GM18517 (cell line): ENCODE results near the gene GLUL.
"Not testable (repeated sequence)": the region's sequence is repeated elsewhere in the genome, so short reads cannot be mapped to it uniquely, and the experiment has no call there.

Experiments used
- ATAC-seq: cut with Tn5 transposase; IDR thresholded peaks from one replicate; pipeline ENCODE4 v1.9.1; 2021; ENCODE audit warnings: mild to moderate bottlenecking, moderate library complexity; ENCODE audit not compliant: unreplicated experiment

Gene GLUL

DNA sequence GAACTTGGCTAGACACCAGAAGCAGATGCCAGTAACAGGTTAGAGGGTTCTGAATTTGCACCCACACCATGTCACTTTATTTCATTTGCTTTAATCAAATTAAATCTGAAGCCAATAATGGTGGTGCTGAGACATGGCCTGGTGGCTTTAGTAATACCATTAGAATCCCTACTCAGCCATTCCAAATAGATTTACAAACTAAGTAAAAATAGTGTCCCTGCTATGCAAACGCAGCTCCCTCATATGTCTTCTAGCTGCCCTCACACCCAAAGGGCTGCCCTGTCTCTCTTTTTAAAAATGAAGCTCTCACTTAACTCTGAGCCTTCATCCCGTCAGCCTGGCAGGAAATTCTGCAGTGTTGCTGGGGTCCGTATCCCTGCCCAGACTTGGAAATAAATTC, 21.1 kb downstream of the GLUL start:
- no peak for ATAC-seq

DNA sequence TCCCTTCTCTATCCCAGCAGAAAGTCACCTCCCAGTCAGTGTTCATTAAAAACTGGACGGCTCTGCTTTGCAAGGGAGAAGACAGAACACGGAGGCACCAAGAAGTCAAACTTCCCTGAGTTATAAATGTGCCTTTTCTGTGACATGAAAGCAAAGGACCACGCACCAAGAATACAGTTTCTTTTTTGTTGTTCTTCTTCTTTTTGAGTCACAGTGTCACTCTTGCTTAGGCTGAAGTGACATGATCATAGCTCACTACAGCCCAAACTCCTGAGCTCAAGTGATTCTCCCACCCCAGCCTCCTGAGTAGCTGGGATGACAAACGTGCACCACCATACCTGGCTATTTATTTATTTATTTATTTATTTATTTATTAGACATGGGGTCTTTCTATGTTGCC, 22.7 kb downstream of the GLUL start:
- ATAC-seq = no peak

DNA sequence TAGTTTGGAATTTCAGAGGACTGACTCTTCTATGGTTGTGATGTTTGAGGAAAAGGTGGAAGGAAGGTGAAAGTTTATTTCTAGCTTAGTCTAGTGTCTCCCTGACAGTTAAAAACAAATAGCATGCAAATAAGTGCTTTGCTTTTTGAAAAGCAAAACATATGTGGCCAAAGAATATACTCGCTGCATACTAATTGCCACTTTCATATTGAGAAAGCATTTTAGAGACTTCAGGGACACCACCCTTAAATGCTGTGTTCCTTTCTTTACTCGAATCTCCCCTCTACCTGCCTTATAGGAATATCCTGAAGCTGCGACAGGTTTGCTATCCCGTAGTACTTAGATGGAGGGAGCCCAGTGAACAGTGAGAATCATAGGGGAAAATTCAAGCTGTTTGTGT, 23.2 kb downstream of the GLUL start:
- ATAC-seq = no peak

DNA sequence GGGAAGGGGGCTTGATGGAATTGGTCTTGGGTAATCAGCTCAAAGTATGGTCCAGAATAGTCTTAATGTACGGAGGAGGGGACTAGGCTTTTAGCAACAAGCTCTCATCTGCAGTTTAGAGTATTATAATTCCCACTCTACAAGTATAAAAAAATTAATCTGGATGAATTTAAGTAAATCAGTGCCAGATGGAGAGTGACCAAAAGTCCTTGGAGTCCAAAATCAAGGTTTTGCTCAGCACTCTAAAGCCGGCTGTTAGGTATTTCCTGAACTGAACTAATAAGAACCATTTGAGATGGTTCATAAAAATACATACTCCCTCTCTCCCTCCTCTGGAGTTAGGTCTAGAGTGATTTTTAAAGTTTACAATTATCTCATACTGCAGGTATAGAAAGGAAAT, 23.7 kb downstream of the GLUL start:
- no peak for ATAC-seq

DNA sequence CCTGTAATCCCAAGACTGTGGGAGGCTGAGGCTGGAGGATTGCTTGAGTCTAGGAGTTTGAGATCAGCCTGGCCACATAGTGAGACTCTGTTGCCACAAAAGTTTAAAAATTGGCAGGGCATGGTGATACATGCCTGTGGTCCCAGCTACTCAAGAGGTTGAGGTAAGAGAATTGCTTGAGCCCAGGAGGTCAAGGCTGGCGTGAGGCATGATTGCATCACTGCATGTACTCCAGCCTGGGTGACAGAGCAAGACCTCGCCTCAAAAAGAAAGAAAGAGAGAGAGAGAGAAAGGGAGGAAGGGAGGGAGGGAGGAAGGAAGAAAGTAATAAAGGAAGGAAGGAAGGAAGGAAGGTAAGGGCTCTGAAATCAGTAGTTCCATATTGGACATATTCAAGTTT, 25.0 kb downstream of the GLUL start:
- no peak for ATAC-seq

DNA sequence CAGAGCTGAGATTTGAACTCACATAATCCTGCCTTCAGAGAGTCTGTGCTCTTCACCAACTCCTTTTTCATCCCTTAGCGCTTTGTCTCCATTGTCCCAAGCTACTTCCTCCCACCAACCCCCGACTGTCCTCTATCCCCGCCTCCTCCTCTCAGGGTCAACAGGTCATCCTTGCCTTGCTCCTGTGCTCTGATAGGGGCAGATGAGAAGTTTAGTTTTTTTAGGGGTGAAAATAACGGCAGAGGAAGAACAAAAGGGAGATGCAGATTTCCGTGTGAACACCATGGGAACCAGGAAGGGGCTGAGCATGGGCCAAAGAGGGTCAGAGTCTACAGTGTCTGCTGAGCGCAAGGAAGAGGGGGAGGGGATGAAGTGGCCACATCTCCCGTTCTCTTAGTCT, 31.9 kb downstream of the GLUL start:
- no peak for ATAC-seq

DNA sequence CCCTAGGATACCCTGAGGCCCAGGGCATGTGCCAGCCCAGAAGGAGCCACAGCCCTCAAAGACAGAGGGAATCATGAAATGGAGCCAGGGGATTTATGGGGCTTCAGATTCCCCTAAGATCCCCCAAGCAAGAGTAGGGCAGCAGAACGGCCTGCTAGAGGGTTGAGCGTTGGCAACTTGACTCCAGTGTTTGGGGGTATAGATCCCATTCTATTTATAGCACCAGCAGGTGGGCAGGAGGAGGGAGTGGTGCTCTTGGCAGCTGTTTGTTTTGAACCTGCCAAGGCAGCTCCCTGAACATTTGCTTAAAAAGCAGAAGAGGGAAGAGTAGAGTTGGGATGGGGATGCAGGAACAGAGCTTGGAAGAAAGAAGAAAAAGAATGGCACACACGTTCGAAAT, 33.7 kb downstream of the GLUL start:
- ATAC-seq = no peak

DNA sequence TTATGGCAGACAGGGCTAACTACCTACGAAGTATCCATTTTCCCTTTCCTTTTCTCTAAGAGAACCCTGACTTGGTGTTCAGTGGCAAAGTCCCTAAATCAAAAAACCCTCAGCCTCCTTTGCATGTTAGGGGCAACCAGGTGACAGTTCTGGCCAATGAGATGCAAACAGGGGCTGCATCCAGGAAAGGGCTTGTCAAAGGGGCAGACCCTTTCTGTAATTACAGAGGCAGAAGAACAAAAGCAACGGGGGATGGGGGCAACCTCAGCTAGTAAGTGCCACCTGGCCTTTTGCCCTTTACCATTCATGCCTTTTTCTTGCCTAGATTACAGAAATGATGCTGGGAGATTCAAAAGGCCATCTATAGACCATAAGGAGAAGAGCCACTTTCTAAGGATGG, 34.4 kb downstream of the GLUL start:
- no peak for ATAC-seq

DNA sequence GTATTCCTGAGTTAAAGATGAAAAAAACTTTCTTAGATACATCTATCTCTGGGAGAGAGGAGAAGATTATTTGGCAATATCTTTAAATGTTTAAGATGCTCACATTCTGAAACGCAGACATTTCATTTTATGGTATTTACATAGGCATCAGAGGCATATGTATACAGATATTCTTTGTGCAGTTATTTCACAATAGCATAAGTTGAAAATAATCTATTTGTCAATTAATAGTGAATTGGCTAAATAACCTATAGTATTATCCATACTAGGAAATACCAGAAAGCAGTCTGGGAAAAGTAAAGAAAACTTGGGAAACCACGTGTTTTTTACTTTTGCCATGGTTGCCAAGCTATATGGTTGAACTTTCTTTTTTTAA, 35.9 kb downstream of the GLUL start:
- ATAC-seq = no peak

DNA sequence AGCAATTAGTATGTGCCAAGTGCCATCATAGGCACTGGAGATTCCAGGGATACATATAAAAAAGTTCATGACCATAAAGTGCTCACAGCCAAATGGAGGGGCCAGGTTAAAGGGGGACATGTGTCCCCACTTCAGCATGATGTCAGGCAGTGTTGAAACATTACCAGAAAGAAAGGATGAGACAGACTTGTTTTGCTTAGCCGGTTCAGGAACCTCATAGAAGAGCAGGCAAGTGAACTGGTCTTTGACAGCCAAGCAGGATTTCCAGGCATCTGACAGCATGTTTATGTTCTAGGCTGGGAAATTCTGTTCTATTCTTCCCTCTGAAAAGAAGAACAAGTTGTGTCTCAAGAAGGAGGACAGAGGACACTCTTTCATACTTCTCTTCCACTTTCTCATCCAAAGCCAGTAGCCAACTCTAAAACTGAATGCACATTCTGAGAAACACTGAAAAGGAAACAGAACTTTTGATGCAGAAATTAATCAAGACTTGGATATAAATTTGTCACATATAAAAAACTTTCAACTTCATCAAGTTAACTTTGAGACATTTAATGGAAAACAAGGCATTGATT, 39.7 kb downstream of the GLUL start:
- no peak for ATAC-seq

DNA sequence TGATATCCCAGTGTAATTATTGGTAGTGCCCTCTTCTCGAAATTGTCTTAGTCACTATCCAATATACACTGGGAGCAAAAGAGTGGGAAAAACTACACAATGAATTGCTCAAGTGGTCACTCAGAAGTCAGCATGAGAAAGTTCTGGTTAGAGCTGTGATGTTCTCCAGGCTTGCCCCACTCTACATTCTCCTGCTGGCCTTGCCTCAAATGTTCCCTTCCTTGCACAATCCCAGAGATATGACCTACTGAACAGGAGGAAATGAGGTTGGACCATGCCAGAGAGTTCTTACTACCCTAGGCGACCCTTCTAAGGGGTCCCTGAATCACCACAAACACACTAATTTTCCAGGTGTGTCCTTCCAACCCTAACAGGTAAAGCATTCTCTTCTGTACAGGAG, 40.8 kb downstream of the GLUL start:
- no peak for ATAC-seq

DNA sequence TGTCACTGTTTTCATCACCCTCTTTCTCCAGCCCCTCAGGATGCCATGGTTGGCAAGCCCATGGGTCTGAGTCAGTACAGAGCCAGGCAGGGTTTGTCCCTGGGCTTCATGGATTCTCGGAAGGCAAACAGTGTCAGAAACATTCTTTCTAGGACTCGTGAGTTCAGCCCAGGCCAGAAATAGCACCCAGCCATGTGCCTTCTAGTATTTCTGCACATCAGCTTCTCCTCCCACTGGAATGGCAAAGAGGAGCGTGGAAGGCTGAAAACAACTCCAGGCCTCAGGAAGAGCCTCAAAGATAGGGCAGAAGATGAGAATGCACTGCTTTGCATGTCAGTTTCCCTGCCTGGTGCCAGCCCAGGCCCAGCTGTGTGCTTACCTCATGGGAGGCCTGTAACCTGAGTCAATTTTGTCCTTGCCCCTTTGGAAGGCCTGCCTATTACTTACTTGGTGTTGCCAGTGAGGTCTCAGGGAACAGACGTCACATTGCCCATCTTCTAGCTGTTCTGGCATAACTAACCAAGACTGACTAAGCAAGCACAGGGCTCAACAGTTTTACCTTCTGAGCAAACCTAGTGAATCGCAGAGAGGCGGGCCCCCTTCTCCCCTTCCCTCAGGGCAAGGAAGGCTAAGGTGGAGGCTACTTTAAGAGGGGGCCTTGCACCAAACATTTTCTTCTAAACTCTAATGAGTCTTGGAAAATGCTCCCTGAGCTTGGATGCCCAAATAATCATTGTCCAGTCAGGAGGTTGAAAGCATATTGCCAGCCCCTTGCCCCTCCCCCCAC, 42.4 kb downstream of the GLUL start:
- no peak for ATAC-seq

DNA sequence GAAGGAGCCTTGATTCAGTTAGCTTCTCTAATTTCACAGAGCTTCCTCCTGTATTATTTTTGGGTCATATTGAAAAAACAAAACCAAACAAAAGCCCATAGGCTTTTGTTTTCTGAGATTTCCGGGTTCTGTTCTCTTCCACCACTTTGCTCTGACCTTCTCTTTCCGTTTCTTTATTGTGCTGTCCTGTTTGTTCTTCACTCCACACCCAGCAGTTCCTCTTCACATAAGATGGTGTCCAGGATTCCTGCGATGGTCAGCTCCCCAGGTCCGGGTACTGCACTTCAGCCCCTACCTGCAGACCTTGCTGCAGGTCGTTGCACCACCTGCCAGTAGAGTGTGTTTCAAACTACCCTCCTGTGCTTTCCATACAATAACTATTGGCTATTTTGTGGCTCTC, 44.6 kb downstream of the GLUL start:
- no peak for ATAC-seq

DNA sequence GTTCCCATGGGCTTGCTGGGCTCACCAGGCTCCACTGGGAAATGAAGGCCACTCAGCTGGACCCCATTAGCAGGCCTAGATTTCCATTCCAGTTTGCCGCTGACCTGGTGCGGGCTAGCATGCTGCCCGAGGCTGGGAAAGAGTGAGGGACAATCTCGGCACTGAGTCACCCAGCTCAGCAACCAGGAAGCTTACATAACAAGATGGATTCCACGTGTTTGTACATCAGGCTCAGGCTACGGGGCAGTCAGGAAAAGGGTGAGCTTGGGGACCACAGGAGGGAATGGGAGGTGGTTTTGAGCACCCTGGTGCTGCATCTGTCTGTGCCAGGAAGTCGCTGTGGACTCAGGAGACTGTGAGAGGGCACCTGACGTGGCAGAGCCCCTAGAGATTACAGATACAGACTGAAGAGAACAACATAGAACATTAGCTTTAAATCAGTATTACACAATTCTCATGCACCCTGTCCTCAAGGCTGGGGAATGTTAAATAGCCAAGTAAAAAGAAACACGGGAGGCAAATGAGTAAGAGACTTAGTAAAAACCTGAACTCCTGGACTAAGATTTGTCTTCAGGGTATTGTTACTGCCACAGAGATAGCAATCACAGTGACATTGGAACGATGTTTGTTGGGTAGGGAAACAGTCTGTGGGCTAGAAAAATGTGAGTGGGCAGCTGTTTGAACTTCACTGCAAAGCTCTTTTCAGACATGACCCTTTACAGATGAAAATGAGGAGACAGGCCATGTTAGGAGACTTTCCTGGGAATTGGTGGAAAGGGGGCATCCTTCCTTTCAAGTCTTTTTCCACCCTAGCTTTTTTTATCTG, 51.1 kb downstream of the GLUL start:
- no peak for ATAC-seq

DNA sequence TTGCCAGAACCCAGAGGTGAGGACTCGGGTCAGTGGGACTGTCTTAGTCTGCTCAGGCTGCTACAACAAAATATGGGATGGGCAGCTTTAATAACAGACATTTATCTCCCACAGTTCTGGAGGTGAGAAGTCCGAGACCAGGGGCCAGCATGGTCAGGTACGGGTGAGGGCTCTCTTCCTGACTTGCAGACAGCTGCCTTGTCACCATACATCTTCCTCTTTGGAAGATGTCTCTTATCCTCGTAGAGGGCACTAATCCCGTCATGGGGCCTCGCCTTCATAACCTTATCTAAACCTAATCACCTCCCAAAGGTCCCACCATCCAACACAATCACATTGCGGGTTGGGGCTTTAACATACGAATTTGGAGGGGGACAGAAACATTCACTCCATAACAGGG, 51.9 kb downstream of the GLUL start:
- no peak for ATAC-seq

DNA sequence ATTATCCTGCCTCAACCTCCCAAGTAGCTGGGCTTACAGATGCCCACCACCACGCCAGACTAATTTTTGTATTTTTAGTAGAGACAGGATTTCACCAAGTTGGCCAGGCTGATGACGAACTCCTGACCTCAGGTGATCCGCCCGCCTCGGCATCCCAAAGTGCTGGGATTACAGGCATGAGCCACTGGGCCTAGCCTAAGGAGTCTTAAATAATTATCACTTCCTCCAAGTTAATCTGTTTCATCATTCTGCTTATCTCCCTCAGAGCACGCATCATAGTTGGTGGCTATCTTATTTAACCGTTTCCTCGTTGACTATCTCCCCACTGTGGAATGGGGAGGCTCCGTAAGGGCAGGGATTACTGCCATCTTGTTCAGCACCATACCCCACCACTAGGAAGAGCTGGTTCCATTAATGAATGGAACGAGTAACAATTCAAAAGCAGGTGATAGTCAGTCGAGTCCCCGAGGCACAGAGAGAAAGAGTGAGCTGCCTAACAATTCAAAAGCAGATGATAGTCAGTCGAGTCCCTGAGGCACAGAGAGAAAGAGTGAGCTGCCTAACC, 52.7 kb downstream of the GLUL start:
- no peak for ATAC-seq

DNA sequence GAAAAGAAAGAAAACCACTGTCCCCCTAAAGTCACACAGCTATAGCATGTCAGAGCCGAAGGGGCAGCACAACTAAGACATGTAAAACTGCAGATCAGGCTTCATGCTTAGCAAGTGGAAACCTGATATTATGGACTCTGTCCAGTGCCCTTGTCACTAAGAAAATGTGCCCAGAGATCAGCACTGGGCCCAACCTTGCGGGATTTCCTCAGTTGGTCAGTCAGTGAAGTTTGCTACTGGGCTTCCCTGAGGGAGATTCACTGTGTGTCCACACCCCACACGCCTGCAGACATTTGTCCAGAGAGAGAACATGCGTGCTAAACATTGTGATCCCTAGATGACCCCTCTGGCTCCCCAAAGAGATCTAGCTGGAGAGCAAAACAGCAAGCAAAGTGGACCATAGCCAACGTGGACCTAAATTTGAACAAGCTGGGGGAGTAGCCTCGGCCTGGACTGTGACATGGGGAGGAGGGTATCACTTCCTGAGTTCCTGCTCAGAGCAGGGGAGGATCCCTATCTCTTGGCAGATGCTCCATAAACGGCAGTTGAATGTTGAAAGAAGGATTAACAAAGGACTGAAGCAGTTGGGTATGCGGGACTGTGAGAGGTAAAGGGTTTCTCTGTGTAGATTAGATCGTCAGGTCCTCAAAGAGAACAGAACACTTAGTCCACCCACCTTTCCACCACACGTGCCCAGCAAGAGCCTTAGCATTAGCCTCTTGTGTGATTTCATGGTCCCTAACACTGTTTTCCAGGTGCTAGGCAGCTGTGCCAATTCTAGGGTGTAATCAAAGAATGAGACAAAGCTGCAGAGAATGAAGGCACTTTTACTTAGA, 53.6 kb downstream of the GLUL start:
- ATAC-seq = no peak

DNA sequence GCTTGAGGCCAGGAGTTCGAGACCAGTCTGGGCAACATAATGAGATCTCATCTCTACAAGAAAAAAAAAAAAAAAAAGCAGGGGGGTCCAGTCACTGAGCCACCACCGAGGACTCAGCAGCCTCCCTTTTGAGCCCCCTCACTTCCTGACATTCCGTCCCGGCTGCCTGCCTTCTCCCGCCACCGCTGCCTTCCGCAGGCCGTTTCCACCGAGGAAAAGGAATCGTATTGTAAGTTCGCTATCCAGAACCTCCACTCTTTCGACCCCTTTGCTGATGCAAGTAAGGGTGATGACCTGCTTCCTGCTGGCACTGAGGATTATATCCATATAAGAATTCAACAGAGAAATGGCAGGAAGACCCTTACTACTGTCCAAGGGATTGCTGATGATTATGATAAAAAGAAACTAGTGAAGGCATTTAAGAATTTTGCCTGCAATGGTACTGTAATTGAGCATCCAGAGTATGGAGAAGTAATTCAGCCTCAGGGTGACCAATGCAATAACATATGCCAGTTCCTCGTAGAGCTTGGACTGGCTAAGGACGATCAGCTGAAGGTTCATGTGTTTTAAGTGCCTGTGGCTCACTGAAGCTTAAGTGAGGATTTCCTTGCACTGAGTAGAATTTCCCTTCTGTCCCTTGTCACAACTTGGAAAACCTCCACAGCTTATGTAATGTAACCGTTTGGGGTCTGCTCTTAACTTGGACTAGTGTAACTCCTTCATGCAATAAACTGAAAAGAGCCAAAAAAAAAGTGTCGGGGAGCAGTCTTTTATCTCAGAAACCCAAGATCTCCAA, 55.6 kb downstream of the GLUL start:
- no peak for ATAC-seq

DNA sequence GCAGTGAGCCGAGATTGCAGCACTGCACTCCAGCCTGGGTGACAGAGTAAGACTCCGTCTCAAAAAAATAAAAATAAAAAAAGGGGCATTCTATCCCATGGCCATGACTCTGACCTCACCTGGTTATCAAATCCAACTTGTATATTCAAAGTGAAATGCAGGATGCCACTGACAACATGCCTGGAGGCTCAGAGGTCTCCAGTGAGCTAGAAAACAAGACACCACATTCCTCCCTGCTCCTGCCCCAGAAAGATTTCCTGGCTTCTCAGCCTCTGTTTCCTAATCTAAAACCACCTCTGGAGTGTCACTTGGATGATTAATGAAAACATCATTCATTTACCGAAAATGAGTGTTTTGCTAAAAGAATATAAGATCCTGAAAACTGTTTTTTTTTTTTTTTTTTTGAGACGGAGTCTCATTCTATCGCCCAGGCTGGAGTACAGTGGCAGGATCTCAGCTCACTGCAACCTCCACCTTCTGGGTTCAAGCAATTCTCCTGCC, 58.5 kb downstream of the GLUL start:
- ATAC-seq = not testable (repeated sequence)
